T-helper 1 cell treated with Interleukin-12 subunit alpha and Interleukin-12 subunit beta and Interleukin-4 antibody, amounts not matched to agents 30 ng/mL and 1 ng/mL, for 36 hours (primary cell): ENCODE measurements around the gene DCBLD2. TPM values are rescaled to one million over a fixed set of nuclear protein-coding genes. Genes with fewer than 3 reads are reported as not detected.

Experiments
- intact Hi-C: fragments of 100-400 bp; cut with micrococcal nuclease; formaldehyde crosslinking; loops from one replicate; pipeline ENCODE4 v1.15.1; 2024
- total RNA-seq: library from RNA; stranded (reverse); gene quantifications from 2 replicates; pipeline ENCODE4 v1.2.3, GENCODE V29; 2022

DCBLD2 gene
- total RNA-seq, 1 donor from 2014 or later, result 0.93 TPM

DNA sequence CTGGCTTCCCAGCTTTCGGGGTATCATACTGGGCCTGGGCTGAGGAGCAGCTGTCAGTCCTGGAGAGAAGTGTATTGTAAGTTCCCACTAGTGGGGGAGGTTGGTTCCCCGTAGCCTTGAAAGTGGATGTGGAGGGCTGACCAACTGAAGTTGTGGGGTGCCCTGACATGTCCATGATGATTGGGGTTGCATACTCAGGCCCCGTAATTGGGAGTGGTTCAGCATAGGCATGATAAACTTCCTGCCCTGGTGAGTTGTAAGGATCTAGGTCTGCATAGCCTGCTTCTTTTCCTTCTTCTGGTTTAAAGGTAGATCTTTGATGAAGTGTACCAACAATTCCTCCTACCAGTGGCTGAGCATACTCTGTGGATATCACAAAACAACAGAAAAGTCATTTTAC is 102.0 kb downstream of the DCBLD2 start:
- intact Hi-C loops, result no loop called here

- intact Hi-C loops, result no loop called here
These were observed 102.7 kb downstream of the DCBLD2 start for GRCh38 chr3:98798820-98799219.

DNA sequence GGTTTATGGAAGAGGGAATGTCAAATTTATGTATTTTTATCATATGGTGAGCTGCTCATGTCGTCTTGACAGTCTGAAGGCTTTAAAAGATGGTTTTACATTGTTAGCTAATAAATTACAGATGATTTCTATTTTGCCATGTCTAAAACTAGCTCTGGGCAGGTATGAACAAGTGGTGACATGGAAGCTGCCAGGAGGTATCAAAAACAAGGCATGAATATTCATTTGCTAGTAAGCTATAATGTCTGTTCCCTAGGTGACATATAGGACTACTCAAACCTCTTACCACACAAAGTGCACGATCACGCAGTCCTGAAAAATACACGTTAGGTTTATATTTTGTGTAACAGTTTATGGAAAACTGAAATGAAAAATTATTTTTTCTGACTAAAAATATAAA is 103.6 kb downstream of the DCBLD2 start:
- intact Hi-C loops, result no loop called here

GRCh38 chr3:98796334-98796733 is 105.2 kb downstream of the DCBLD2 start:
- intact Hi-C loops, result no loop called here

DNA sequence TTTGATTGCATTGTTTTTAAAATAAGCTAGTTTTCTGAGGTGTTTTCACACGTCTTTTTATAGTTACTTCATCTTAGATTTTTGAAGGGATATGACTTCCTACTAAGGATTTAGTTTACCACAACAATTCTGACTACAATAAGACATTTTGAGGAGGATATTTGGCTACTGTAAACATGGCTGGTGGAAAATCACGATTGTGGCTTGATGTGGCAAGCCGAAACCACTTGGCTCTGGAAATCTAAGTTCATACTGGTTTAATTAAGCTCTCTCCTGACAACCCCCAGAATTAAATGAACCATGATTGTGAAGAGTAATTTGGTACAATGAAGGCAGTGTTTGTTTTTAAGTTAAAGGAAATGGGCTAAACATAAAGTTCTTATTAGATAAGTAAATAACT is 107.5 kb downstream of the DCBLD2 start:
- intact Hi-C loops, result no loop called here

DNA sequence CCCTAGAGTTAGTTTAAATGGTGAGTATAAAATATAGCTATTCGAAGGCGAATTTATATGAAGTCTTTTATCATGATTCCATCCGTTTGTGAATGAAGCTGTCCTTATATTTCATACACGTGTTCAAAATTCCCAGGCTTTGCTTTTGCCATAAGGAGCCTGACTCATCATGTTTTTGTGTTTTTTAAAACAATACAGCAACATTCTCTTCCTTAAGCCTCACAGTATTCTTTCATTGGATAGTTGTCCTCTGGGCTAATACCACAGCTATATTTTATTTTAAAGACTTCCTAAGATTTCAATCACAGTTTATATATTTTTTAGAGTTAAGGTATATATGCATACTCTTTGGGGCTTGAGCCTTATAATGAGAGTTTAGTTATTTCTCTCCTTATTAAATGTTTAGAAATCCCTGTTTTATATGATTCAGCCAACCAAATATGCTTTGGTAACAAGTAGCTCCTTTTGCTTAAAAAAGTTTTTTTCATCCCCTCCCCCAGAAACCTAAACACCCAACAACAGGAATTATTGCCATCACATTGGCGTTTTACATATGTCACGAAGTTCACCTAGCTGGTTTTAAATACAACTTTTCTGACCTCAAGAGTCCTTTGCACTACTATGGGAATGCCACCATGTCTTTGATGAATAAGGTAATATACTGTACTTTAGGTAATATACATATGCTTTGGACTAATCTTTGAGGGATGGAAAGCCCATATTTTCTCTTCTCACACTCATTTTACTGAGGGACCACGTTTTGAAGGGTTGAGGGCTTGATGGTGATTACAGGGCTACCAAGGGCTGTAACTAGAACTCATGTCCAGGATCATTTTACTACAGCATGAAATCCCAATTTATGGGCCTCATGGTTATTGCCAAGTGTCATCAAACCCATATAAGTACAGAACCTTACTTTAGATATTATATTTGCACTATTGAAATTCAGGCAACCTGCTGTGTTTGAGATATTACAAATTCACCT is 109.9 kb downstream of the DCBLD2 start:
- intact Hi-C loops, result no loop called here

DNA sequence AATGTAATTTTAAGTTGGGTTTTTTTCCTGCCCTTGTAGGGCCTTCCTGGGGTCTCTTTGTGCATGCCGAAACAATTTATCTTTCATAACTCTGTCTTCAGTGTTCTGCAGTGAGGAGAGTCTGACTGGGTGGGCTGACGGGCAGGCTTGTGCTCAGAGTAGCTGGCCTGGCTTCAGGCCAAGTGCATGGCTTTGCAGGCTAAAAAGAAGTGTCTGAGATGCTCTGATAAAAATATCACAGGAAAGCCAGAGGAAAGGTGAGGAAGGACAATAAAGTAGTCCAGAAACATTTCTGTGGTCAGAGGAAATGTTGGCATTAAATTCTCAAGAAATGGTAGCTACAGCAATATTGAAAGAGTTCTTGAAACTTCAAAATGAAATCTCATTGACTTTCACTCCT is 112.8 kb downstream of the DCBLD2 start:
- intact Hi-C loops, result no loop called here

GRCh38 chr3:98787181-98787580 is 114.3 kb downstream of the DCBLD2 start:
- intact Hi-C loops, result no loop called here

GRCh38 chr3:98786364-98787006 is 115.0 kb downstream of the DCBLD2 start:
- intact Hi-C loops, result no loop called here

DNA sequence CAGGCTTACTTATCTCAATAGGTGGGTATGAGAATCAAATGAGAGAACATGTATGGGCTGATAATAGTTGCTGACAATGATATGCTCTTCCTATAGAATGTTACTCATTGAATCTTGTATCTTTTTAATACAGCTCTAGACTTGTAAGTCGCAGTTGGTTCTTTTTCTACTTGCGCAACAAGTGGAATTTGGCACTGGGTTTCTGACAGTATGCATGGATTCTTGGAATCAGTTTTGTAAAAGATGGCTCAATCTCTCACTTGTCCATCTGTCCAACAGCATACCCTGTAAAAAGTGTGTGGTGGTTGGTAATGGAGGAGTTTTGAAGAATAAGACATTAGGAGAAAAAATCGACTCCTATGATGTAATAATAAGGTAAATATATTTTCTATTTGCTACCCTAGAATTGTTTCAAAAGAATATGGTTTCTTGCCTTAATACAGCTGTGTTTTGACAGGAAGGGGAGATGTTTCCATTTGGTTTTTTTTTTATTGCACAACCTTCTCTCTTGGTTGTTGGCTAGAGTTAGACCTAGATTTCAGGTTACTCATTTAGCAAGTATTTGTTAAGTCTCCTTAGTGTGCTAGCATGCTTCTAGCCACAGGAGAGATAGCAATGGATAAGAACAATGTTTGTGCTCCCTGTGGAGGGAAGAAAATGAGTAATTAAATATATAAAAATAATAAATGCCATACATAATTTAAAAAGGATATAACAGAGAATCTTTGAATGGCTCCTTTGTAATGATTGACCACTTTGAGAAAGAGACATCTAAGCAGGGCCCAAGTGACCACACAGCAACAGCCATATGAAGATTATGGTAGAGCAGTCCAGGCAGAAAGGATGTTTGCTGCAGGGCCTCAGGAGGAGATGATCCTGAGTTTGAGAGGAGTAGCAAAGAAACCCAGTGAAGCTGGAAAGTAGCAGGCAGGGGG is 116.6 kb downstream of the DCBLD2 start:
- intact Hi-C loops, result no loop called here

DNA sequence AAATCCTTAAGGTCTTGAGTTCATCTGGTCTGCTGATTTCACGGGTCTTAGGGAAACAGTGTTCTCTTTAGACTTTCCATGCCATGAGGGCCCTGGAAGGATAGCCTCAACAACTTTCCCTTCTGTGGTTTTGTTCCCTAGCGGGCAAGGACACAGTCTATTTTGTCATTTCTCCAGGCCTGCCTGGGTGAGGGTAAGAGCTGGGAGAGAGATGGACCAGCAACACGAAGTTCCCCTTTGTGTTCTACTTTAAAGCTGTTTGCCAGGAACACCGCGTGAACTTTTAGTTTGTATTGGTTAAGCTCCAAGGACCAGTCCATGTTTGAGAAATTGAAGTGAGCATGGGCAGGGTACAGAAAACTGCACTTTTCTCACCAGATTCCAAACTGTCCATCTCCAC is 117.5 kb downstream of the DCBLD2 start:
- intact Hi-C loops, result no loop called here

DNA sequence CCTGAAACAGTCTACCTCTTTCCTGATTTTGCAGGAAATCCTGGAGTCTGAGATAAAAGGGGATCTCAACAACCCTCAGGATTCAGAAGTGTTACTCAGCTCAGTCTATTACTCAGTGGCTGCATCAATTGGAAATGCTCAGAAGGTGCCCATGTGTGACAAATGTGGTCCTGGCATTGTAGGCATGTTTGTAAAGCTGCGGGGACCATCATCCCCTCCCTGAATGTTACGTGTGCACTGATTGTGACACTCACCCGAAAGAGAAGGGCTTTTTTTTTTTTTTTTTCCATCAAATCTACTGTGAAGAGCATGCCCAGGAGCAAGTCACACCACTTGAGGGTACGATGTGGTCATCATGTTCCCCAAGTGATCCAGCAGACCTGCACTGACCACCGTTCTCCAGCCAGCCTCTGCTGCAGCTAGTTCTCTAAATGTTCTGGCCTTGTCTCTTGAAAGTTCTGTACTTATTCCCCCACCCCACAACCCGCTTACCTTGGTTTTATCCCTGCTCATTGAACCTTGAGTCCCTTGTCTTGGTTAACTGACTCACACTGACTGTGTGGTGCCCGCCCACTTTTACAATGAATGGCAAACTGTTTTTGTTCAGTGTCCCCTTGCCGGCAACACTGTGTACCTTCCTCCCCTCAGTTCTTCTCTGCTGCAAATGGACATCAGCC is 118.5 kb downstream of the DCBLD2 start:
- intact Hi-C loops, result no loop called here

DNA sequence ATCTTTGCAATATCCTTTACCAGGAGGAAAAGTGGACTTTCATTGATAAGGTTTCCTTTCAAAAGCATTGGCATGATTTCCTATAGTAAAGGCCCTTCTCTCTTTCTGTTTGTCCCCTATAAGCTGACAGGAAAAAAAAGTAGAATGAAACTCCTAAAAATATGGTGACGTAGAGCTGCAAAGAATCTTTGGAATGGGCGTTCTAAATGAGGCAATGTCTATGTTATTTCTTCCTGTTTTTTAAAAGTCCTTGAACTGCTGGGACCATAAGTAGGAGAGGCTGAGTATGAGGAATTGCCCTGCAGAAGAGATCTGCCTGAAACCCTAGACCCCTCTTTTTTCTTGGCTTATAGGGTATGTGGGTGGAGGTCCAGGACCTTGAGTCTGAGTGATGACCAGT is 121.2 kb downstream of the DCBLD2 start:
- intact Hi-C loops, result no loop called here

DNA sequence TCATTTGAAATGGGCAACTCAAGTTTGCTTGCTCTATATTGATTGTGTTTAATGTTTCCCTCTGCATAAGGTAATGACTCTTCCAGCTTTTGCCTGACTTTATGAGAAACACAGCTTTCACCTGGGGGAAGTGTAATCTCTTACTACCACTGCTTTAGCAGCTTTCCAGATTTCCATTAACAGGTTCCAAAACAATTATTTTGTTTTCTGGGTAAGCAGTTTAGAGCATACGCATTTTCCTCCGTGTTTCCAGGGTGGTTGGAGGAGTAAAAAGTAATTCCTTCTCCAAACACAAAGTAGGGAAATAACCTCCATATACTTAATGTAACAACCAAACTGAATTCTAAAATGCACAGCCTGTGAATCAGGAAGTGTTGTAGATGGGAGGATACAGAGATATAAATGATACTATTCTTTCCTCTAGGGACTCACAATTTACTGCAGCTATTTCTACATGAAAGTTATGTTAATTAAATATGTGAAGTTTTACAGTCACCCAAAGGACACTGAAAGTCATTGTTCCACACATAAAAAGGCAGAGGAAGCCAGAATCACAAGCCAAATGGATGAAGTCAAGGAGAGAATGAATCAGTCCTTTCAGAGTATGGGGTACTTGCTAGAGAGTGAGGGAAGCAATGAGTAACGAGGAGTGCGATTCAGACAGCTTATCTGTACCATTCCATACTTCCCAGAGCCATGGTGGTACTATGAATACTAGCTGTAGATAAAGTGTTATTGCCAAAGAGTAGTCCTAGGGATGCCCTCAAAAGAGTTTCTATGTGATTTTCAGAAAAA is 121.8 kb downstream of the DCBLD2 start:
- intact Hi-C loops, result no loop called here

GRCh38 chr3:98778852-98779413 is 122.6 kb downstream of the DCBLD2 start:
- intact Hi-C loops, result no loop called here

DNA sequence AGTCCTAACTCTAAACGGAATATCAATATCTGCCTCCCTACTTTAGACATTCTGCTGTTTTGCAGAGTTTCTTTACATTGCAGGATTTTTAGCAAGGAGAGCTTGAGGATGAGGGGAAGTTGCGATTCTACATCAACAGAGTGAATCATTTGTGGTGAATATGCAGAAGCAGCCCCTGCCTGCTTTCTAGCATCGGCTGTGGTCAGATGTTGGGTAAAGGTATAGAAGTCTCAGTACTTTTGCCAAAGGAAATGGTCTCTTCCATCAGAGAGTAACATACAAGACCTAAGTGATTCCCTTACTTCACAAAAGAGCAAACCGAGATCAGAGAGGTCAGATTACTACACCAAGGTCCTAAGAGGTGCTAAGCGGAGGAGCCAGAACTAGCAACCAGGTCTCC is 123.1 kb downstream of the DCBLD2 start:
- intact Hi-C loops, result no loop called here

DNA sequence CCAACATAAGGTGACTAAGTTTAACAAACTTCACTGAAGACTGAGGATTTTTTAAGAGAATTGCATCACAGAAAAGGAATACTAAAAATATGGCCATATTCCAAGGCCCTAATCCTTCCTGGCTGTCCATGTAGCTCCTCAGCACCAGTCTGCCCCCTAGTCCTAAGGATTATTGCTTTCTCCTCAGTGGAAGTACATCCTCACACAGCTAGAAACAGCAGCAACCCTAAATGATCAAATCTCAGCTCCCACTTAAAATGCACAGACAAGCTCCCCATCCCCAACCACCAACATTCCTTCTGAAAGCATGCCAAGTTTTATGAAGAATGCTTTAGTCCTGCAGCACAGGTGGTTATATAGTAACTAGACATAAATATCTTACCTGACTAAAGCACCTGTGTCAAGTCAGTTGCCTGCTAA is 123.7 kb downstream of the DCBLD2 start:
- intact Hi-C loops, result no loop called here

DNA sequence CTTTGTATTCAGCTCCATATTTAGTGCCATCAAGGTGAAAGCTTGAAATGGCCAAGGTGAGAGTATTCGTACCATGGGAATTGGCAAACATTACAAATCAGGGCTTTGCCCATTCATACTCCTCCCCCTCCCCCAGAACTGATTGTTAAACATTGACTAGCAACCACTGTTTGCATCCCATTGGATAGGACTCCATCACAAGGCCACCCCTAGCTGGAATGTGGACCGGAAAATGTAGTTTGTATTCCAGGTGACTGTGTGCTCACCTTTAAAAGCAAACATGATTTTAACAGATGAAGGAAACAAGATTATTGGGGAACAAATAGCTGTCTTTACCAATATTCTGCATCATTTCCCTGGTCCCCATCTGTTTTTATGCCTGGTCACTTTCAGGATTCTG is 124.2 kb downstream of the DCBLD2 start:
- intact Hi-C loops, result no loop called here

DNA sequence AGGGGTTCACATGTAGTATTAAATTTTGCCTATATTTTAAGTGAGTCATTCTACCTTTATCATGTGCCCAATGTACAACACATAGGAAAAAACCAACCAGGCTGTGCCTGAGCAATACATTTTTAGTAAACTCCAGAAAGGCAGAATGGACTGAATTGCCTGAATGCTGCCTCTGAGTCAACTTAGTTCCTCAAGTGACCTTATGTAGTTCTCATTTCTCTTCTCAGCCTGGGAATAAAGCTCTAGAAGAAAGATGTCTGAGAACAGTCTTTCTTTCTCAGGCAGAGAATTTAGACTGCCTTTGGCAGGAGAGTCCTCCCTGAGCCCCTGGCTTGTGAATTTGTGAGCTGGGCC is 125.4 kb downstream of the DCBLD2 start:
- intact Hi-C loops, result no loop called here
